B cell (primary cell): ENCODE results near the gene COG8. TPM values are rescaled to one million over a fixed set of nuclear protein-coding genes. Genes with fewer than 3 reads are reported as not detected.

Experiments used
- ATAC-seq: fragments of 200-7000 bp; cut with Tn5 transposase; one replicate; pipeline ENCODE4 v1.10.0; 2021; ENCODE audit warnings: low read depth, mild to moderate bottlenecking, moderate number of reproducible peaks, moderate library complexity
- CTCF ChIA-PET: fragments of 350-600 bp; sonication (Branson Sonifier 250); formaldehyde crosslinking; loops from one replicate; lab custom pipeline; 2021; ENCODE audit warnings: antibody characterized with exemption, inconsistent platforms; lab: Charles Lee
- POLR2A ChIA-PET: fragments of 350-600 bp; sonication (Branson Sonifier 250); formaldehyde crosslinking; loops from one replicate; lab custom pipeline; 2021; ENCODE audit warnings: antibody characterized with exemption; lab: Charles Lee
- DNase-seq: peaks from one replicate; pipeline ENCODE4 v3.0.0; 2013
- H2AFZ ChIP-seq: 2 replicates; pipeline ENCODE4 v1.6.1; 2012; ENCODE audit warnings: mild to moderate bottlenecking, low read depth, low read length; ENCODE audit not compliant: insufficient read depth, poor library complexity, severe bottlenecking
- H3K27ac ChIP-seq, 2 donors: 1 replicate in 1 of 2; 2 replicates in 1 of 2; pipeline ENCODE4 v1.5.1; 2012 to 2013; ENCODE audit warnings: low read length in 2 of 2, mild to moderate bottlenecking in 2 of 2, moderate library complexity in 1 of 2
- H3K27me3 ChIP-seq, 4 experiments: fragments of 200-600 bp in 1 of 4; sonication (generic) in 1 of 4; replicated peaks in 1 of 4; 1 replicate in 2 of 4; 2 replicates in 2 of 4; pipeline versions ENCODE4 v1.6.1 to v1.7.0; 2013 to 2016; ENCODE audit warnings: low read length in 3 of 4, mild to moderate bottlenecking in 2 of 4, mixed read lengths in 1 of 4, moderate library complexity in 1 of 4; ENCODE audit not compliant: insufficient read depth in 4 of 4, control insufficient read depth in 3 of 4; ENCODE audit errors: control extremely low read depth in 1 of 4
- H3K36me3 ChIP-seq, 2 experiments: replicated peaks in 1 of 2; 1 replicate in 1 of 2; 2 replicates in 1 of 2; pipeline versions ENCODE4 v1.6.1 to v1.7.1; 2013; ENCODE audit warnings: low read length in 1 of 2; ENCODE audit not compliant: insufficient read depth in 2 of 2, control insufficient read depth in 1 of 2; ENCODE audit errors: control extremely low read depth in 1 of 2, extremely low read depth in 1 of 2
- H3K4me1 ChIP-seq, 2 donors: fragments of 200-600 bp in 1 of 2; sonication (generic) in 1 of 2; 1 replicate in 1 of 2; 2 replicates in 1 of 2; pipeline versions ENCODE4 v1.5.1 to v1.6.1; 2013 to 2017; ENCODE audit warnings: low read length in 2 of 2; ENCODE audit not compliant: control insufficient read depth in 2 of 2, insufficient read depth in 2 of 2
- H3K4me2 ChIP-seq: replicated peaks from 2 replicates; pipeline ENCODE3; 2012; ENCODE audit warnings: mild to moderate bottlenecking, low read depth, low read length; ENCODE audit not compliant: poor library complexity, severe bottlenecking
- H3K4me3 ChIP-seq, 5 experiments: fragments of 200-600 bp in 1 of 5; sonication (generic) in 1 of 5; 1 replicate in 3 of 5; 2 replicates in 2 of 5; pipeline versions ENCODE4 v1.5.1 to v1.7.0; 2011 to 2016; ENCODE audit warnings: low read length in 4 of 5, mild to moderate bottlenecking in 4 of 5, low read depth in 2 of 5, control low read depth in 1 of 5, moderate library complexity in 1 of 5; ENCODE audit not compliant: insufficient read depth in 1 of 5; ENCODE audit errors: control extremely low read depth in 1 of 5, extremely low read depth in 1 of 5
- H3K79me2 ChIP-seq: fragments of 200-600 bp; sonication (generic); one replicate; pipeline ENCODE4 v1.6.0; 2016; ENCODE audit warnings: low read length; ENCODE audit not compliant: control insufficient read depth, insufficient read depth
- H3K9ac ChIP-seq: fragments of 200-600 bp; sonication (generic); 2 replicates; pipeline ENCODE4 v1.6.1; 2017; ENCODE audit warnings: mild to moderate bottlenecking, low read length, moderate library complexity
- H3K9me3 ChIP-seq, 3 donors: one replicate each; pipeline versions ENCODE4 v1.6.1 to v1.7.1; 2013; ENCODE audit warnings: low read length in 2 of 3; ENCODE audit not compliant: control insufficient read depth in 2 of 3, insufficient read depth in 1 of 3; ENCODE audit errors: control extremely low read depth in 1 of 3
- H4K20me1 ChIP-seq: 2 replicates; pipeline ENCODE4 v1.6.0; 2012; ENCODE audit warnings: mild to moderate bottlenecking, low read length; ENCODE audit not compliant: insufficient read depth, control insufficient read depth, poor library complexity, severe bottlenecking
- H3K27ac Mint-ChIP-seq: one replicate; pipeline ENCODE4 v1.8.0; 2021; ENCODE audit warnings: mixed read lengths
- H3K27me3 Mint-ChIP-seq: one replicate; pipeline ENCODE4 v1.8.0; 2021; ENCODE audit warnings: mixed read lengths
- H3K4me1 Mint-ChIP-seq: one replicate; pipeline ENCODE4 v1.8.0; 2021; ENCODE audit warnings: mixed read lengths
- H3K4me3 Mint-ChIP-seq: one replicate; pipeline ENCODE4 v1.8.0; 2021; ENCODE audit warnings: mixed read lengths
- H3K9me3 Mint-ChIP-seq: one replicate; pipeline ENCODE4 v1.8.0; 2022; ENCODE audit warnings: mixed read lengths; ENCODE audit not compliant: insufficient read depth
- CTCF ChIP-seq: fragments of 200-600 bp; IDR thresholded peaks from one replicate; pipeline ENCODE4 v1.8.0; 2022; ENCODE audit warnings: antibody characterized with exemption, mild to moderate bottlenecking
- EZH2 ChIP-seq: IDR thresholded peaks from 2 replicates; pipeline ENCODE4 v1.6.1; 2012; ENCODE audit warnings: borderline replicate concordance, low read depth, mild to moderate bottlenecking, moderate library complexity, low read length; ENCODE audit not compliant: insufficient read depth, poor library complexity, severe bottlenecking
- WGBS: methylation state at CpG from one replicate; pipeline ENCODE4 v1.1.5; 2013; ENCODE audit warnings: missing lambda C conversion rate; ENCODE audit not compliant: insufficient coverage; 5-methylcytosine and 5-hydroxymethylcytosine counted together
- intact Hi-C: fragments of 100-400 bp; cut with micrococcal nuclease; formaldehyde crosslinking; loops from one replicate; pipeline ENCODE4 v1.10.0; 2022
- polyA plus RNA-seq: library from polyadenylated mRNA; depleted of rRNA; stranded (reverse); fragments of >200 nt; gene quantifications from 2 replicates; pipeline ENCODE4 v1.2.3, GENCODE V29; 2012
- total RNA-seq, 2 donors: library from RNA; stranded (reverse); fragments of 120-200 nt in 1 of 2; gene quantifications; 1 replicate in 1 of 2; 2 replicates in 1 of 2; pipeline versions ENCODE4 v1.2.3 to v1.2.4, GENCODE V29; 2013 to 2022

Gene COG8
- total and polyA plus RNA-seq, 2 donors (not counting 1 experiment from before 2014, with no cell fraction given) = 34.4 to 61.6 TPM

- H3K79me2 ChIP-seq = peaks cover 44% of the 10 kb centered on the region
- H4K20me1 ChIP-seq = no peaks in the 10 kb centered on the region
- ChIA-PET POLR2A (interaction anchor here (0.6 to 1.9 kb wide), 3 partner anchors 10 to 45 kb away, joined by 3 to 11 read pairs (median 3); partner anchors contain the start of gene PDF), CTCF (interaction anchor here (0.6 to 2.0 kb wide), 5 partner anchors 10 to 55 kb away, joined by 3 to 7 read pairs (median 5); partner anchors contain the start of gene PDF)
- Mint-ChIP-seq H3K27ac (peak overlapping the region; percentile 98), H3K27me3 (no peaks in the 10 kb centered on the region), H3K4me3 (peak overlapping the region; percentile 98), H3K9me3 (no peaks in the 10 kb centered on the region), H3K4me1 (peaks cover 41% of the 10 kb centered on the region)
- peak overlapping the region; percentile 55 to 87 for H3K27ac ChIP-seq
- H3K36me3 ChIP-seq = peaks cover 1 to 26% of the 10 kb centered on the region in 2 experiments
- peak overlapping the region; percentile 96 for H3K9ac ChIP-seq
- peak overlapping the region; percentile 26 to 99 (median 68) for H3K4me3 ChIP-seq
- peak overlapping the region; percentile 79 for H3K4me2 ChIP-seq
- no peak for DNase-seq
- H2AFZ ChIP-seq = peak overlapping the region; percentile 99
- no peak for TF ChIP-seq CTCF
- no peak for TF ChIP-seq EZH2
- 8% methylated on average over 13 of the region's 16 CpGs for WGBS
- no peaks in the 10 kb centered on the region for H3K27me3 ChIP-seq
- peaks cover 17 to 27% of the 10 kb centered on the region in 2 donors for H3K4me1 ChIP-seq
- ATAC-seq = no peak
- intact Hi-C loops = no loop called here
- no peaks in the 10 kb centered on the region for H3K9me3 ChIP-seq
Measured at GRCh38 chr16:69340095-69340644, 806 bp upstream of the COG8 start.
